ENCODE results near the gene NPFFR1.
"Not testable (repeated sequence)": the region's sequence is repeated elsewhere in the genome, so short reads cannot be mapped to it uniquely, and the experiment has no call there.

The NPFFR1 gene

DNA sequence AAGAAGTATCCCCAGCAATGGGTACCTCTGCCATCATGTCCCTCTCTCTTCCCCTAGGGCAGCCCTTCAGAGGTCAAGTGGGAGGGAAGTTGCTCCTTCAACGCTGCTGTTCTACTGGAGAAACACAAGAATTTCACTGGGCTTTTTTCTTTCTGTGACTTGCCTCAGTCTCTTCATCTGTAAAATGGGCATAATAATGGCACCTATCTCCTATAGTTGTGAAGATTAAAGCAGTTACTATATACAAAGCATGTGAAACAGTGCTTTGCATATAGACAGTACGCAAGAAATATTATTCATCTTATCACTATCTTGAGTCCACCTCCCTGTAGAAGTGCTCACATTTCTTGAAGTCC, 1.6 kb upstream of the NPFFR1 start:
- no peak for DNase-seq (ENCODE audit: low read depth)

DNA sequence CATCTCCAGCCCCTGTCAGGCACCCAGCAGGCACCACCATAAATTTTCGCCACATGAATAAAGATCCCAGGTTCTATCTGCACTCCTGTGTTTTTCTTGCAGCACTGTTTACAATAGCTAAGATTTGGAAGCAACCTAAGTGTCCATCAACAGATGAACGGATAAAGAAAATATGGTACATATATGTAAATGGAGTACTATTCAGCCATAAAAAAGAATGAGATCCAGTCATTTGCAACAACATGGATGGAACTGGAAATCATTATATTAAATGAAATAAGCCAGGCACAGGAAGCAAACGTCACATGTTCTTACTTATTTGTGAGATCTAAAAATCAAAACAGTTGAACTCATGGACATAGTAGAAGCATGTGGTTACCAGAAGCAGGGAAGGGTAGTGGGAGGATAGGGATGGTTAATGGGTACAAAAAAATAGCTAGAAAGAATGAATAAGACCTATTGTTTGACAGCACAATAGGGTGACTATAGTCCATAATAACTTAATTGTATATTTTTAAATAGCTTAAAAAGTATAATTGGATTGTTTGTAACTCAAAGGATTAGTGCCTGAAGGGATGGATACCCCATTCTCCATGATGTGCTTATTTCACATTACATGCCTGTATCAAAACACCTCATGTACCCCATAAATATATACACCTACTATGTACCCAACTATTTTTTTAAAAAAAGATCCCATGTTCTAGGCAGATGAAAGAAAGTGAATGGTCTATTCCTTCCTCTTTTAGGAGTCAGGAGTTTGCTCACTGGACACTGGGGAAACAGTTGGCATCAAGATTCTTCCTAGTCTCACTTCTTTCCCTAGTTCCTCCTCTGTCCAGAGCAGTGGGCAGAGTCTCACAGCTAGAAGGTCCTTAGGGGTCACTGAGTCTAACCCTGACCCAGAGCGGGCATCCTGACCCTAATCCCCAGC, 1.0 kb upstream of the NPFFR1 start:
- DNase-seq (ENCODE audit: low read depth) = no peak

- no peak for DNase-seq (ENCODE audit: low read depth)
These were observed 746 bp downstream of the NPFFR1 start for GRCh38 chr10:70283071-70283444.

DNA sequence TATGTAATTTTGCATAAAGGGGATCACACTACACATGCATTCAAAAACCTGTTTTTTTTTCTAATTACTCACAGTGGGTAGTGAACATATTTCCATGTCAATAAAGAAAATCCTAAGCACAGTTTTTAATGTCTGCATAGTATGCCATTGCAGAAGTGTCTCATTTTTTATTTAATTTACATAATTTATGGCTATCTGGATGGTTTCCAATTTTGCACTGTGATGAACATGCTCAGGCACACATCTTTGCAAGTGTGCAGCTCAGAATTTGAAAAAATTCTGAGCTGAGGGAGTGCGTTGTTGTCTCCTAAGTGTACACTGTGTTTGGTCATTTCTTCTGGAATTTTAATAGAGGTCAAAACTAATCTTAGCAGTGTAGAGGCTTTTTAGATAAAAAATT, 2.2 kb downstream of the NPFFR1 start:
- no peak for DNase-seq (ENCODE audit: low read depth)

DNA sequence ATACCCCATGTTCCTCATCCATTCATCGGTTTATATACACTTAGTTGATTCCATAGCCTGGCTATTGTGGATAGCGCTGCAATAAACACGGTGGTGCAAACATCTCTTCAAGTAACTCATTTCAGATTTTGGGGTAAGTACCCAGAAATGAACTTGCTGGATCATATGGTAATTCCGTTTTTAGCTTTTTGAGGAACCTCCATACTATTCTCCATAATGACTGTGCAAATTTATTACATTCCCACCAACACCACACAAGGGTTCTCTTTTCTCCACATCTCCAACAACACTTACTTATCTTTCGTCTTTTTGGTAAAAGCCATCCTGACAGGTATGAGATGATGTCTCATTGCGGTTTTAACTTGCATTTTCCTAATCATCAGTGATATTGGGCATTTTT, 3.7 kb downstream of the NPFFR1 start:
- no peak for DNase-seq (ENCODE audit: low read depth)

DNA sequence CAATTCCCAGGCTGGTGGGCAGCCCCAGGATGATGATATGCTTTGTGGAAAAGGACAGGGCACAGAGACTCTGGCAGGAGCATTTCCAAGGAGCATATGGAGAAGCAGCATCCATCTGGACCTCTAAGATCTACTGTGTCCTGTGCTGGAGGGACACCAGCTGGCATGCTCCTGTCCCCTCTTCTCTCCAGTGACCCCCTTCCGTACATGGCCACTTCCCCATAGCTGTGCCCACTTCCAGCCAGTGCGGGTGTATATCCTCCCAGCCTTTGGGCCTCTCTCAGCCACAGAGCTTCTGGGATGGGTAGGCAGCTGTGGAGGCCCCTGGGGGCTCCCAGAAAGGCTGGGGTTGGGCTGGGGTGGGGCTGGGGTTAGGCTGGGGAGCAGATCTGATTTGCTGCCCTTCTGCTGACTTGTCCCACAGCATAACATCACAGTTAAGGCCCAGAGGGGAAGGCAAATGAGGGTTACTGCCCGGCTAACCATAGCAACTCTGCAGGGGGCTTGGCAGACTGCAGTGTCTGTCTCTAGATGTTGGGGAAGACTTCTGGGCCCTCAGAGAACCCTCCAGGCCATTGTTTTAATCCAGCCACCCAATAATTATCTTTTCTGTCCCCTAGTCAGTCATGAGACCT, 6.3 kb downstream of the NPFFR1 start:
- DNase-seq (ENCODE audit: low read depth) = no peak

DNA sequence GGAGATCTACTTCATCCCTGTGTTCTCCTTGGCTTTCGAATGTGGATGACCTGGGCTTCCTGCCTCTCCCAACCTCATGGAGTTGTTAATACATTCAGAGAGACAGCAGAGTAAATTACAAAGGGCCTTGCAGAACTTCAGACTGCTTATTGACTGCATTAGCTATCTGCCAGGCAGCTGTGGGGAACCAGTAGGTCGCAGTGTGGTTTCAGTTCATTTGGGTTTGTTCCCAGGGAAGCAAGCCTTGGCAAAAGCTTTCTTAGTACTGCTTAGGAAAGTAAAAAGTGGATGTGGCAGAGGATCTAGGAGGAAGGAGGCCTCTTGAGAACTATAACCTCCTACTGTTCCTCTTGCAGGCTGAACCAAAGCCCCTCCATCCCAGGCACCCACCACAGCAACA, 9.2 kb downstream of the NPFFR1 start:
- DNase-seq (ENCODE audit: low read depth) = no peak

- DNase-seq (ENCODE audit: low read depth) = no peak
These were observed 10.9 kb downstream of the NPFFR1 start for GRCh38 chr10:70272925-70273316.

DNA sequence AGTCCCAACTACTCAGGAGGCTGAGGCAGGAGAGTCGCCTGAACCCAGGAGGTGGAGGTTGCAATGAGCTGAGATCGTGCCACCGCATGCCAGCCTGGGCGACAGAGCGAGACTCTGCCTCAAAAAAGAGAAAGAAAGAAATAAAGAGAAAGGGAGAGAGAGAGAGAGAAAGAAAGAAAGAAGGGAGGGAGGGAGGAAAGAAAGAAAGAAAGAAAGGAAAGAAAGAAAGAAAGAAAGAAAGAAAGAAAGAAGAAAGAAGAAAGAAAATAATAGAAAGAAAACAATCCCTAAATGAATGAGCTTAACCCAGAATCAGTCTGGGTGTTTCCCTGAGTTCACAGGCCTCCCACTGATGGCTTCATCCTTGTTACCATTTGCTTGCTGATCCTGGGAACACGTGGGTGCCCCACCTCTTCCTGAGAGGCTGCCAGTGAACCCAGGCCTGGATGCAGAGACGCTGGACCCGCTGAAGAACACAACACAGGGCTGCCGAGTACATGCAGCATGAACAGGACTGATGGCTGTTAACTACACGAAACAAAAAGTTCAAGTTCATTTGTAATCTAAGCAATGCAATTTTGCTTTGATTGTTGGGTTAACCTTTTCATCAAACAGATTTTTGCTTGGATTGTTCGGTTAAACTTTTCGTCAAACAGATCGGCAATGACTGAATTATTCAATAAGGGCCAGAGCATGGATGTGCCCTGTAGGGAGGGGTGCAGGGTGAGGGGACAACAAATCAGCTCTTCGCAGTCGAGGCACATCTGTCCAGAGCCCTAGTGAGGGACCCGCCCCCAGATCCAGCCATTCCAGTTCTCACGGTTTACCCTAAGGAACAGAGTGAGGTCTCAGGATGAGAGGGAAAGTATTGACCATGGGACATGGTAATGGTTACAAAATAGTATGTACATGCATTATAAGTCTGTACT, 11.5 kb downstream of the NPFFR1 start:
- DNase-seq (ENCODE audit: low read depth) = no peak

GRCh38 chr10:70270952-70271351, 12.9 kb downstream of the NPFFR1 start:
- no peak for DNase-seq (ENCODE audit: low read depth)

GRCh38 chr10:70269741-70270140, 14.1 kb downstream of the NPFFR1 start:
- no peak for DNase-seq (ENCODE audit: low read depth)

GRCh38 chr10:70268376-70268775, 15.4 kb downstream of the NPFFR1 start:
- DNase-seq (ENCODE audit: low read depth) = no peak

DNA sequence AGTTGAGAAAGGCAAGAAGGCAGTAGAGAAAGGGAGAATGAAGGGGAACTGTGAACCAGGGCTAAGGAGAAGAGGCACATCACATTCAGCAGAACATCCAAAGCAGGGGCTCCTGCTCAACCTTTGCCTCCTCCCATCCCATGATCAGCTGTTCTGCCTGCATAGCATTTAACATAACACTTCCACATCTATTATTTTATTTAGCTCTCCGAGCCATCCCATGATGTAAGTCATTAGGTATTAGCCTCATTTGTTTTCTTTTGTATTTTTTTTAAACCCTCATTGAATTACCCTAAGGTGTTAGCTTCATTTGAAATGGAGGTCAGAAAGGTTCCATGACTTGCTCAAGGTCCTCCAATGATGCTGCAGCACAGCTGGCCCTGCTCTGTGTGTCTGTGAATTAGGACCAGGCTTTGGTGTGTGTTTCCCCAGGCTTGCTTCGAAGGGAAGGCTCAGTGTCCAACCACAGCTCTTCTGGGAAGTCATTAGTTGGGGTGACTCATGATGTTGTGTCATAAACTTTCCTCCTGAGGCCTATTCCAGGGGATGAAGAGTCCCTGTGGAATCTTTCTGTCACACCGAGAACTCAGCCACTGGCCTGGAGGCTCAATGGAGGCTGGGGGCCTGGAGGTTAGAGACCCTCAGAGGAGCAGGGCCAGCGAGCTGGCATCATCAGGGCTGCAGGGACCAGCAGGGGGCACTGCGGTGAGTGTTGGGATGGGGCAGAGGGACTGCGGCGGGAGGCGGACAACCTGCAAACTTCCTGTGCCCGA, 16.5 kb downstream of the NPFFR1 start:
- no peak for DNase-seq (ENCODE audit: low read depth)

DNA sequence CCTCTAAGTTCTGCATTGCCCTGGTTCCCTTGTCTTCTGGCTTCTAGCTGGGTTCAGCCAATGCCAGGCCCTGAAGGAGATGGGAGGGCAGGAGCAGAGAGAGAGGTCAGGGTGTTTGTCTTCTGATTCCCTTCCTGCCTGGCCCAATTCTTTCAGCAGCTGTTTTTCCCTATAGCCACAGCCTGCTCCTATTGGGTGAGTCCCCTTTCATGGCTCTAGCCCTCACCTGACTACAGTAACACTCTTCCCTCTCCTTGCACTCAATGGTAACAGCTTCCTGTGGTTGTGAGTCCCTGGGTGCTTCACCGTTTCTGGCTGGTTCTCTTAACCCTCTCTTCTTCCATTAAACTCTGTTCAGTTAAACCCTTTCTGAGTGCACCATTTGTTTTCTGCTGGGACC, 17.1 kb downstream of the NPFFR1 start:
- DNase-seq (ENCODE audit: low read depth) = no peak

GRCh38 chr10:70266056-70266455, 17.7 kb downstream of the NPFFR1 start:
- DNase-seq (ENCODE audit: low read depth) = no peak

GRCh38 chr10:70265032-70265689, 18.6 kb downstream of the NPFFR1 start:
- no peak for DNase-seq (ENCODE audit: low read depth)

GRCh38 chr10:70260734-70261133, 23.1 kb downstream of the NPFFR1 start:
- DNase-seq (ENCODE audit: low read depth) = no peak

GRCh38 chr10:70260259-70260658, 23.5 kb downstream of the NPFFR1 start:
- no peak for DNase-seq (ENCODE audit: low read depth)

DNA sequence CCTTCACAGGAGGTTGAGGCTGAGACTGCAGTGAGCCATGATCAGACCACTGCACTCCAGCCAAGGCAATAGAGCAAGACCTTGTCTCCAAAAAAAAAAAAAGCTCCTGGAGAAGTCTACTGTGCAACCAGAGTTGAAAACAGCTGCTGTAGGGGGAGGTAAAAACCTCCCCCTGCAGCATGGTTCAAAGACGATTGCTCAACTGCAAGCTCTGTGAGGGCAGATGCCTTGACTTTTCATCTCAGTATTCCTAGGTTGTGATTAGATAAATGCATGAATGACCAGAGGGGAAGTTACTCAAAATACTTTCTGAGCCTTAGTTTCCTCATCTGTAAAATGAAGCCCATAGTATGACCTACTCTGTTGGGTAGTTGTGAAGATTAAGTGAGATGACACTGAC, 25.6 kb downstream of the NPFFR1 start:
- no peak for DNase-seq (ENCODE audit: low read depth)

DNA sequence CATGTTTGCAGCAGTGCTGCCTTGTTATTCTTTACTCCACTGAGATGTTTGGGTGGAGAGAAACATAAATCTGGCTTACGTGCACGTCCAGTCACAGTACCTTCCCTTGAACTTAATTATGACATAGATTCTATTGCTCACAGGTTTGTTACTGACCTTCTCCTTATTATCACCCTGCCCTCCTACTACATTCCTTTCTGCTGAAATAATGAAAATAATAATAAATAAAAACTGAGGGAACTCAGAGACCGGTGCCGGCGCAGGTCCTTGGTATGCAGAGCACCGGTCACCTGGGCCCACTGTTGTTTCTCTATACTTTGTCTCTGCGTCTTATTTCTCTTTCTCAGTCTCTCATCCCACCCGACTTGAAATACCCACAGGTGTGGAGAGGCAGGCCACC, 26.0 kb downstream of the NPFFR1 start:
- not testable (repeated sequence) for DNase-seq (ENCODE audit: low read depth)

DNA sequence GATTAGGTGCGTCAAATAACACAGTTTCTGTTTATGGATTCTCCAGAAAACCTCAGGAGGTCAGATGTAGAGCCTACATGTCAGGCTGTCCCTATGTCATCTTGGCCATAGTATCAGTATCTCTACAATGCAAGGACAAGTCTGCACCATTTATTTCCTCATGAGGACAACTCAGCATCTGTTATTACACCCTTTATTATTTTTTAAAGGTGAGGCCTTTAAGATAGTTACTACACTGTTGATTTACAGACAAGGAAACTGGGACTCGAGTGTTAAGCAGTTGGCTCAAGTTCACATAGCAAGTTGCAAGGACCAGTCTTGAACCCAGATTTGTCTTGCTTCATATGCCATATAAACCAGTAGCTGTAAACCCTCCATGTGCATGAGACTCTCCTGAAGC, 27.3 kb downstream of the NPFFR1 start:
- DNase-seq (ENCODE audit: low read depth) = no peak

Measured in stimulated activated CD8-positive, alpha-beta memory T cell treated with anti-CD3 and anti-CD28 coated beads, Interleukin-12 subunit alpha, Interleukin-12 subunit beta, amount 100 ng/mL, for 1 hour (primary cell).